ENCODE measurements around the gene PRKD1.

The PRKD1 gene

DNA sequence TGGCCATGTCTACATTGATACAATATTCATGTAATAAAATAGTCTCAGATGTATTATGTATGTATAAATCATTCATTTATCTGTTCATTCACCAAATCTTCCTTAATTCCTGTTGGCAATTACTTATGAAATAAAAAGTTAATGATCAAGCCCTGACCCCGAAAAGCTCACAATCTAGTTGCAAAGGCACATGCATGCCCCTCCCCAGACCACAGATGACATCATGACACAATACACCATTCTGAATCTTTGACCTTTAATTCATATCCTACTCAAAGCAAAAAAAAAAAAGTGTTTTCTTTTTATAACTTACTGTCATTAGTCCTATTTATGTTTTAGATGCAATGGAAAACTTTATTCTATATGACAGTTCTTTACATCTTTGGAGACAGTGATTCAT lies 346.9 kb downstream of the PRKD1 start:
- no peak for DNase-seq

DNA sequence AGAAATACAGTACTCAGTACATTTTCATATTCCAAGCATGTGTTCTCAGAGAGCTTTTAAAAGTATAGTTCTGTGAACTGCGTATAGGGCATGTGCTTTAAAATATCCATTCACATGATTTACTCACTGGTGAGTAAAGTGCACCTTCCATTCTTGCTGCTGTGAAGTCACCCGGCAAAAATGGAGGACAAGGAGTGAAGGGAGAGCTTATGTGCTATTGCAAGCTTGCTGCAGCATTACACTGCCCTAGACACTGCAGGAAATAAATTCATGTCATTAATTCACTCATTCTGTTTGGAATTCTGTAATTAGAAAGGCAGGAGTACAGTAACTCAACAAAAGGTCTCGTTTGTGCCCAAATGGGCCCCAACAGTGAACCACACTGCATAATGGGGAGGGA lies 347.8 kb downstream of the PRKD1 start:
- no peak for DNase-seq

DNA sequence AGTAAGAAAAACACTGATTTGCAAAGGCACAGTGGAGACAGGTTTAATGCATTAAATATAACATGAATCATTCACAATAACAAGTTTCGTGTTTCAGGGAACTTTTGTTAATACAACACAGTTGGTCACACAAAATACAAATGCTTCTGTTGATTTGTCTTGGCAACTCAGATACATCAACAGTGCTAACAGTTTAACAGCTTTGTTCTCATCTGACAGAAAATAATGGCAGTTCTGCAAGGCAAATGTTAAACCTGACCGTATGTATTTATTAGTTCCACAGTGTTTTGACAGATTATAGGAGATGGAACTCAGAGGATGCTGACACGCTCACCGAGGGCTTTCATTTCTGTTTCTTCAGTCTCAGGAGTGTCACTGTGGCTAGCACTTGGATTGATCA lies 350.7 kb downstream of the PRKD1 start:
- DNase-seq: no peak

DNA sequence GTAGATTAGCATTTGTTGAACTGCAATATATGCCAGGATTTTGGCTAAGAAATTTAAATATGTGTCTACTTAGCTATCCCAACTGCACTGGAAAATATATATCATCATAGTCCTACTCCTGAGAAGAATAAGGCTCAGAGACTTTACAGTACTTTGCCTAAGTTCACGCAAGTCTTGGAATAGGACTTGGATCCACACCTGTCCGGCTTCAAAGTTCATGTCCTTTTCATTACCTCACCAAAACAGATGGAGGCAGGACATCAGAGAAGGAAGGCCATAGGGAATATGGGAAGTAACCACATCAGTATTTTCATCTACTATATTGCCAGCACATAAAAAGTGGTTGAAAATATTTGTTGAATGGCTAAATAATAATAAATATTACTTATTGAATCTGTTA lies 358.5 kb downstream of the PRKD1 start:
- DNase-seq: no peak

DNA sequence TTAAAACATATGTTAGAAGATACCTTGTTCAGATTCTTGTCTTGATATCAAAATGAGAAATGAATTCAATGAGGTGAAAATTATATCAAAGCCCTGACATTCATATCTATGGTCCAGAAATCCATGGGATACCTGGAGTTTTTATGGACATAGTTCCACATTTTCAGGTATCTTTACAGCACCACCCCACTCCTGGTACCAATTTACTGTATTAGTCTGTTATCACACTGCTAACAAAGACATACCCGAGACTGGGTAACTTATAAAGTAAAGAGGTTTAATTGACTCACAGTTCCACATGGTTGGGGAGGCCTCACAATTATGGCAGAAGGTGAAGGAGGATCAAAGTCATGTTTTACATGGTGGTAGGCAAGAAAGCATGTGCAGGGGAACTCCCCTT lies 361.5 kb downstream of the PRKD1 start:
- DNase-seq: no peak

DNA sequence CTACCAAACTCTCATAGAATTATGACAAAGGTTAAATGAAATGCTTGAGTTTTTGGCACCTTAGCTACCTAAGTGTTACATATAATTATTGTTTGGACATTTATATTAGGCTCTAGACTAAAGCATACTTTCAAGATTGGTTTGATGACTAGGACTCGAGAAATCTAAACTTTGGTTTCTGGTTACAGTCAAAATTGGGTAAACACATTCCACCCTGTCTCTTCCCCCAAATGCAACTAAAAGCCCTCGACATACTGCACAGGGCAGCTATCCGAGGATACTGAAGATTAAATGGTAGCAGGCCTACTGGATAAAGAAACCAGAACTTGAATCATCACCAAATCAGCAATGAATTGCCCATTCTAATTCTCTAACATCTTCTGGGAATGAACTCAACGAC lies 369.1 kb downstream of the PRKD1 start:
- DNase-seq: no peak

DNA sequence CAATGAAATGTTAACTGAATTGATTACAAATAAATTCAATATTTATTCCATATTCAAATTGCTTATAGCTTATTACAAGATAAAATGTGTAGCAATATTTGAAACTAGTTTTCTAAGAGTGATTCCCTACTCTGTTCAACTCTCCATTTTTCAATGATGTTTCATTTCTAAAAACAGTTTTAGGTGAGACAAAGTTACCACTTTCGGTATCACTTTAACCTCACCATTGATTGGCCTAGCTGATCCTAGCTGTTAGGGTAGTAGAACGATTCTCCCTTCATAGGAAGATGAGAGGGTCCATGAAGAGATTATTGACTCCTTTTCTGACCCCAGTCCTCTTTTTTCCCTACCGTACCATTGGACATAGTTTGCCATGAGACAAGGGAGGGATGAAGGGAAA lies 373.3 kb downstream of the PRKD1 start:
- no peak for DNase-seq

DNA sequence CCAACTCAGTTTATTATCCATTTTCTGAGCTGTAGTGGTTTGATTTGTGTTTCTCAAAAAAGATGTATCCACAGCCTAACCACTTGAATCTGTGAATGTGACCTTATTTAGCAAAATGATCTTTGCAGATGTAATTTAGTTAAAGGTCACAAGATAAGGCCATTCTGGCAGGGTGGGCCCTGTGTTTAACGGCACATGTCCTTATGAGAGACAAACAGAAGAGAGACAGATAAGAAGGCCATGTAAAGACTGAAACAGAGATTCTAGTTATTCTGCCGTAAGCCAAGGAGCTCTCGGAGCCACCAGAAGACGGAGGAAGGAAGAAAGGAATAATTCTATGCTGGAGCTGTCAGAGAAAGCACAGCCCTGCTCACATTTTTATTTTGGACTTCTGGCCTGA lies 374.2 kb downstream of the PRKD1 start:
- no peak for DNase-seq

DNA sequence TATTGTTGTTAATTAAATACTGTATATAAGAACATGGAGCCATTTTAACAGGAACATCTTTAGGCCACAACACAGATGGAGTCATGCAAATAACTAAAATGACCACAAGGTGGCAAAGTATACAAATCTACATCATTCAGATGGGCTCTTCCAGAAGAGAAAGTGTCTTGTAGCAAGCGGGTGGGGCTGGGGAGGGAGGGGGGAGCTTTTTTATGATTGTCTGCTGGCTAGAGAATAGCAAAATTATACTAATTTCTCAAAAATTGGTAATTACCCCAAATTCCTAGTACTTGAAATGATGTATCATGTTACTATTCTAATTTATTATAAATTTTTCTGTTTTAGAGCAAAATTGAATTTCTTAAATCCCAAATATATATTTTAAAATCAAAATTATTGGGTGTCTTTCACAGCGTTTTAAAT lies 378.7 kb downstream of the PRKD1 start:
- DNase-seq: no peak

DNA sequence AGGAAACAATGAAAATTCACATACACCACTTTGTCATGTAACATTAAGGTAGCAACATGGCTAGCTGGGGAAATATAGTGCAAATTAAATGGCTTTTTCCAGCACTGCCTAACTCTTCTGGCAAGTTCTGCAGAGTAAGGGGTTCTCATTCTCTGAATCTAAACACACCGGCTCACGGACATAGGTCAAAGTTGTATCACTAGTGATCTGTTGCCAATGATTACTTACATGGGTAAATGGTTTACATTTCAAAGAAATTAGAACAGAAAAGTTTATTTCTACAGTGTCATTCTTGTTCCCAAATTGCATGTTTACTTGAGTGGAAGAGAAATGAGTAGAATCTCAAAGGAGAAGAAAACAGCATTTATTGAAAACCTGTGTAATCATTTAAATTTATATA lies 381.9 kb downstream of the PRKD1 start:
- no peak for DNase-seq

DNA sequence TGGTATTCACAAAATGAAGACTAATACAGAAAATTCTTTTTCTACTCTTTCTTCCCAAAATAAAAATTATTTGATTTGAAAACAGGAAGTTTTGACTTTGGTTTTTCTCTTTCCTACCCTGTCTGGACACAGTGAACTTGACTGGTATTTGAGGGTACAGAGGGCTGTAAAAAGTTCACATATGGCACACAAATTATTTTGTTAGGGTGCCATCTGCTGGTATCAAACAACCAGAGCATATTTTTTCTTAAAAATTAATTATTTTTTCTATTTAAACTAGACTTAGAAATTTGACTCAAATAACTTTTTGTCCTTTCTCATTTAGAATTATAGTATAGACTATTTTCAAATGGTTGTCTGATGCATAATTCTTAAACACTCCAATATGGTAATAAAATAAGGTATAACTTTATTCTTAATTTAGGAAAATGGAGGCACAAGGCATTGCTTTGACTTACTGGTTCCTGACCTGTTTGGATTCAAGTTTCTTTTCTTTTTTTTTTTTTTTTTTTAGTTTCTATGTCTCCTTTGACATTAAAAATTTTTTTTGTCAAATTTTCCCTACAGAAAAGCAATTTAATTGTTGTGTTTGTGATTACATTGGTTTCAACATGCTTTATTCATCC lies 390.6 kb downstream of the PRKD1 start:
- DNase-seq: no peak

DNA sequence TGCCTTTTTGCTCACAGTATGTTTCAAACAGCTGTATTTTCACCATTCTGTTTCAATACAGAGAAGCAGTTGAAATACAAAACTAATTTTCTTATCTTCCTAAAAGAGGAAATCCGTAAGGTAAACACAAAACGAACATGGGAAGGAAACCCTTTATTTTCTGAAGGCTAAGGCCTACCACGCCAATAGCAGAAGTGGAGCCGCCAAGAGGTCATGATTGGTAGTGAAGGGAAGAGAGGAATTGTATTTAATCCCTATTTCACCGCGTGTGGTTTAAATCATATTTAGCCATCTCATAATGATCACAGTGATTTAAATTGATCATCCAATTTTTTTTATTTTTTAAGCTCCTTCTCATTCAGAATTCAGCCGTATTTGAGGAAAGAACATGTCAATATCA lies 398.2 kb downstream of the PRKD1 start:
- DNase-seq: no peak

DNA sequence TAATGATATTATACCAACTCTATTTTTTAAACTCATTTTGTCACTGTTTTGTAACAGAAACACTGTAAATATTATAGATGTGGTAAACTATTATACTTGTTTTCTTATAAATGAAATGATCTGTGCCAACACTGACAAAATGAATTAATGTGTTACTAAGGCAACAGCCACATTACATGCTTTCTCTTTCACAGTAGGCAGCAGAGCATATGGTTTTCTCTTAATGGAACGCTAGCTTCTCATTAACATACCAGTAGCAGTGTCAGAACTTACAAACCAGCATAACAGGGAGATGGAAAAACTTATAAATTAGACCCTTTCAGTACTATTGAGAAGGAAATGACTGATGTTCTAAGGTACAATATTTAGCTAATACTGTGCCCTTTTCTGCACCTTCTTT lies 398.8 kb downstream of the PRKD1 start:
- DNase-seq: no peak

DNA sequence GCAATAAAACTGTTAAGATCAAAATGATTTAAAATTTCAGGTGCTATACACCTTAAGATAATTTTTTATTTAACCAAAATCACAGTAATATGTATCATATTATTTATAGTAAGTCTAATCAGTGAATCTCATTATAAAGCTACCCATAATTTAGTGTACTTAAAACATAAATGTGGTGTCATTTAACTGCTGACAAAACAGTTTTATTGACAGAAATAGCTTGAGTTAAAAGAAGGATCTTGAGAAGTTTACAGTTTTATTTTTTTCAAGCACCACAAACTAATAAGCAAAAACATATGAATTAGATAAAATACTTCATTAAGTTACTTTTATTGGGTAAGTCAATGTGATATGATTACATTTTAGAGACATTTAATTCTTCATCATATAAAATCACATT lies 400.4 kb downstream of the PRKD1 start:
- no peak for DNase-seq
